HepG2 (cell line): ENCODE data around the gene UNKL. TPM values are rescaled to one million over a fixed set of nuclear protein-coding genes. Genes with fewer than 3 reads are reported as not detected.
A peak's percentile ranks its signal among the peaks of the same experiment; 100 is the strongest.

Source experiments
- ARNTL ChIP-seq: sonication (generic); formaldehyde crosslinking; IDR thresholded peaks from 2 replicates; pipeline ENCODE4 v1.4.0; 2020; ENCODE audit warnings: mild to moderate bottlenecking, missing genetic modification reagents
- CBFB ChIP-seq: sonication (generic); formaldehyde crosslinking; IDR thresholded peaks from 2 replicates; pipeline ENCODE4 v1.4.0; 2020; ENCODE audit warnings: missing genetic modification reagents
- CREM ChIP-seq, 2 experiments: sonication (generic) in 1 of 2; formaldehyde crosslinking in 1 of 2; IDR thresholded peaks; 2 replicates each; pipeline versions ENCODE4 v1.4.0 to v1.6.1; 2016 to 2020; ENCODE audit warnings: antibody characterized with exemption in 1 of 2, mild to moderate bottlenecking in 1 of 2, missing genetic modification reagents in 1 of 2
- ESRRA ChIP-seq: sonication (generic); formaldehyde crosslinking; IDR thresholded peaks from 2 replicates; pipeline ENCODE4 v1.5.1; 2020; ENCODE audit warnings: mild to moderate bottlenecking, low read depth, missing genetic modification reagents
- FOXO1 ChIP-seq: sonication (generic); formaldehyde crosslinking; IDR thresholded peaks from 2 replicates; pipeline ENCODE4 v1.4.0; 2020; ENCODE audit warnings: missing genetic modification reagents
- FOXP1 ChIP-seq, 2 experiments: fragments of 450-650 bp in 1 of 2; IDR thresholded peaks; 2 replicates each; pipeline ENCODE4 v1.6.1; 2017 to 2018; ENCODE audit warnings: antibody characterized with exemption in 1 of 2
- GATAD1 ChIP-seq: IDR thresholded peaks from 2 replicates; pipeline ENCODE4 v1.6.1; 2016; ENCODE audit warnings: missing genetic modification reagents, missing compliant biosample characterization
- KAT7 ChIP-seq: IDR thresholded peaks from 2 replicates; pipeline ENCODE4 v1.6.1; 2018; ENCODE audit warnings: borderline replicate concordance, missing compliant biosample characterization
- MXD4 ChIP-seq: IDR thresholded peaks from 2 replicates; pipeline ENCODE4 v1.6.1; 2016; ENCODE audit warnings: mild to moderate bottlenecking, missing biosample characterization, missing genetic modification reagents
- NR0B2 ChIP-seq: sonication (generic); formaldehyde crosslinking; IDR thresholded peaks from 2 replicates; pipeline ENCODE4 v1.4.0; 2020; ENCODE audit warnings: mild to moderate bottlenecking, missing genetic modification reagents
- PLSCR1 ChIP-seq: sonication (generic); formaldehyde crosslinking; IDR thresholded peaks from 2 replicates; pipeline ENCODE4 v1.5.0; 2020; ENCODE audit warnings: missing genetic modification reagents, mild to moderate bottlenecking, borderline replicate concordance
- RAD51 ChIP-seq: fragments of 450-650 bp; IDR thresholded peaks from 2 replicates; pipeline ENCODE4 v1.6.1; 2016; ENCODE audit warnings: borderline replicate concordance
- RORA ChIP-seq: sonication (generic); formaldehyde crosslinking; IDR thresholded peaks from 2 replicates; pipeline ENCODE4 v1.5.0; 2020; ENCODE audit warnings: mild to moderate bottlenecking, missing genetic modification reagents, moderate library complexity
- SMC3 ChIP-seq: IDR thresholded peaks from 2 replicates; pipeline ENCODE4 v1.6.1; 2011; ENCODE audit warnings: low read length, improper control_type of control experiment
- SP5 ChIP-seq: IDR thresholded peaks from 2 replicates; pipeline ENCODE4 v1.6.1; 2016; ENCODE audit warnings: low read depth, borderline replicate concordance
- TARDBP ChIP-seq: sonication (generic); formaldehyde crosslinking; IDR thresholded peaks from 2 replicates; pipeline ENCODE4 v1.8.0; 2022; ENCODE audit warnings: mild to moderate bottlenecking, missing genetic modification reagents
- TBX2 ChIP-seq: sonication (generic); formaldehyde crosslinking; IDR thresholded peaks from 2 replicates; pipeline ENCODE4 v1.5.0; 2020; ENCODE audit warnings: missing genetic modification reagents, mild to moderate bottlenecking, borderline replicate concordance
- ZFP1 ChIP-seq: IDR thresholded peaks from 2 replicates; pipeline ENCODE4 v1.6.1; 2016
- ZGPAT ChIP-seq: IDR thresholded peaks from 2 replicates; pipeline ENCODE4 v1.6.1; 2016; ENCODE audit warnings: mild to moderate bottlenecking
- ZNF138 ChIP-seq: sonication (generic); formaldehyde crosslinking; IDR thresholded peaks from 2 replicates; pipeline ENCODE4 v1.5.0; 2020; ENCODE audit warnings: mild to moderate bottlenecking, low read depth, missing genetic modification reagents
- ZNF556 ChIP-seq: sonication (generic); formaldehyde crosslinking; IDR thresholded peaks from 2 replicates; pipeline ENCODE4 v1.4.0; 2020; ENCODE audit warnings: mild to moderate bottlenecking, missing genetic modification reagents, borderline replicate concordance
- ZNF773 ChIP-seq: sonication (generic); formaldehyde crosslinking; IDR thresholded peaks from 2 replicates; pipeline ENCODE4 v1.4.0; 2020; ENCODE audit warnings: missing genetic modification reagents, borderline replicate concordance
- ZNF792 ChIP-seq: IDR thresholded peaks from 2 replicates; pipeline ENCODE4 v1.6.1; 2016
- polyA plus RNA-seq, 8 experiments: library from polyadenylated mRNA; depleted of rRNA in 3 of 8; stranded (reverse) in 7 of 8; unstranded in 1 of 8; fragments of >200 nt; fragmentation: Illumina TruSeq in 4 of 8; extraction: Trizol in 4 of 8; gene quantifications; 2 replicates each; pipeline versions ENCODE4 v1.2.1 to v1.2.3, GENCODE V29; 2011 to 2016; ENCODE audit warnings: low read depth in 4 of 8, missing spikeins in 1 of 8, mixed read lengths in 1 of 8; ENCODE audit not compliant: insufficient read depth in 1 of 8
- total RNA-seq, 5 experiments: library from RNA; depleted of rRNA; stranded (reverse); fragments of >200 nt; fragmentation: Illumina TruSeq; extraction: Trizol; gene quantifications; 2 replicates each; pipeline ENCODE4 v1.2.3, GENCODE V29; 2016; ENCODE audit warnings: low read depth in 1 of 5
- TF ChIP-seq, protein P1 (sequence below): sonication (generic); formaldehyde crosslinking; IDR thresholded peaks from 2 replicates; pipeline ENCODE4 v1.4.0; 2020; ENCODE audit warnings: mild to moderate bottlenecking, missing genetic modification reagents
- TF ChIP-seq, protein P2 (sequence below): sonication (generic); formaldehyde crosslinking; IDR thresholded peaks from 2 replicates; pipeline ENCODE4 v1.5.0; 2020; ENCODE audit warnings: missing genetic modification reagents

Gene UNKL
- total and polyA plus RNA-seq, 2 of the 13 experiments (the other 11 are each of a cell fraction or from before 2014, with no cell fraction given), result 10.4 to 17.6 TPM

- TF ChIP-seq PLSCR1, result no peak
- peak; percentile 21; the same call in 1 of the 2 replicates for TF ChIP-seq SMC3
- no peak for TF ChIP-seq RAD51
- TF ChIP-seq, protein P1, sequence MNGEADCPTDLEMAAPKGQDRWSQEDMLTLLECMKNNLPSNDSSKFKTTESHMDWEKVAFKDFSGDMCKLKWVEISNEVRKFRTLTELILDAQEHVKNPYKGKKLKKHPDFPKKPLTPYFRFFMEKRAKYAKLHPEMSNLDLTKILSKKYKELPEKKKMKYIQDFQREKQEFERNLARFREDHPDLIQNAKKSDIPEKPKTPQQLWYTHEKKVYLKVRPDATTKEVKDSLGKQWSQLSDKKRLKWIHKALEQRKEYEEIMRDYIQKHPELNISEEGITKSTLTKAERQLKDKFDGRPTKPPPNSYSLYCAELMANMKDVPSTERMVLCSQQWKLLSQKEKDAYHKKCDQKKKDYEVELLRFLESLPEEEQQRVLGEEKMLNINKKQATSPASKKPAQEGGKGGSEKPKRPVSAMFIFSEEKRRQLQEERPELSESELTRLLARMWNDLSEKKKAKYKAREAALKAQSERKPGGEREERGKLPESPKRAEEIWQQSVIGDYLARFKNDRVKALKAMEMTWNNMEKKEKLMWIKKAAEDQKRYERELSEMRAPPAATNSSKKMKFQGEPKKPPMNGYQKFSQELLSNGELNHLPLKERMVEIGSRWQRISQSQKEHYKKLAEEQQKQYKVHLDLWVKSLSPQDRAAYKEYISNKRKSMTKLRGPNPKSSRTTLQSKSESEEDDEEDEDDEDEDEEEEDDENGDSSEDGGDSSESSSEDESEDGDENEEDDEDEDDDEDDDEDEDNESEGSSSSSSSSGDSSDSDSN (CRISPR knock-in tag), result peak; percentile 81
- TF ChIP-seq ESRRA (CRISPR knock-in tag), result no peak
- TF ChIP-seq RORA (CRISPR knock-in tag), result no peak
- TF ChIP-seq FOXP1 (IDR thresholded peaks at IDR 0.05), result no peak
- peak; percentile 56; the same call in 1 of the 2 replicates for TF ChIP-seq FOXP1 (CRISPR knock-in tag; IDR thresholded peaks at IDR 0.05)
- peak; percentile 98 for TF ChIP-seq TBX2 (CRISPR knock-in tag)
- TF ChIP-seq ZNF773 (CRISPR knock-in tag), result no peak
- TF ChIP-seq GATAD1, result peak; percentile 59
- TF ChIP-seq CREM (IDR thresholded peaks at IDR 0.05), result 0 out of 2 replicates have a peak, but pooled peaks have one; percentile 35
- no peak for TF ChIP-seq CREM (CRISPR knock-in tag; IDR thresholded peaks at IDR 0.05)
- TF ChIP-seq ZNF792, result 0 out of 2 replicates have a peak, but pooled peaks have one; percentile 24
- no peak for TF ChIP-seq NR0B2 (CRISPR knock-in tag)
- peak; percentile 81 for TF ChIP-seq ZNF556 (CRISPR knock-in tag)
- TF ChIP-seq ZFP1 (CRISPR knock-in tag), result 0 out of 2 replicates have a peak, but pooled peaks have one; percentile 31
- TF ChIP-seq MXD4 (CRISPR knock-in tag), result 0 out of 2 replicates have a peak, but pooled peaks have one; percentile 29
- TF ChIP-seq FOXO1, result peak; percentile 40; the same call in 1 of the 2 replicates
- TF ChIP-seq, protein P2, sequence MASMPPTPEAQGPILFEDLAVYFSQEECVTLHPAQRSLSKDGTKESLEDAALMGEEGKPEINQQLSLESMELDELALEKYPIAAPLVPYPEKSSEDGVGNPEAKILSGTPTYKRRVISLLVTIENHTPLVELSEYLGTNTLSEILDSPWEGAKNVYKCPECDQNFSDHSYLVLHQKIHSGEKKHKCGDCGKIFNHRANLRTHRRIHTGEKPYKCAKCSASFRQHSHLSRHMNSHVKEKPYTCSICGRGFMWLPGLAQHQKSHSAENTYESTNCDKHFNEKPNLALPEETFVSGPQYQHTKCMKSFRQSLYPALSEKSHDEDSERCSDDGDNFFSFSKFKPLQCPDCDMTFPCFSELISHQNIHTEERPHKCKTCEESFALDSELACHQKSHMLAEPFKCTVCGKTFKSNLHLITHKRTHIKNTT (CRISPR knock-in tag), result no peak
- no peak for TF ChIP-seq ZNF138
- TF ChIP-seq TARDBP (CRISPR knock-in tag), result peak; percentile 70
- TF ChIP-seq KAT7 (CRISPR knock-in tag), result no peak
- TF ChIP-seq CBFB (CRISPR knock-in tag), result 0 out of 2 replicates have a peak, but pooled peaks have one; percentile 39
- TF ChIP-seq ZGPAT (CRISPR knock-in tag), result peak; percentile 77; the same call in 1 of the 2 replicates
- TF ChIP-seq ARNTL (CRISPR knock-in tag), result peak; percentile 95
- no peak; the same call in 1 of the 2 replicates for TF ChIP-seq SP5
Measured at GRCh38 chr16:1430759-1431496, 16.4 kb upstream of the UNKL start, which contains the start of gene PERCC1 (continued).
